ENCODE measurements around the gene TTC28.

DNA sequence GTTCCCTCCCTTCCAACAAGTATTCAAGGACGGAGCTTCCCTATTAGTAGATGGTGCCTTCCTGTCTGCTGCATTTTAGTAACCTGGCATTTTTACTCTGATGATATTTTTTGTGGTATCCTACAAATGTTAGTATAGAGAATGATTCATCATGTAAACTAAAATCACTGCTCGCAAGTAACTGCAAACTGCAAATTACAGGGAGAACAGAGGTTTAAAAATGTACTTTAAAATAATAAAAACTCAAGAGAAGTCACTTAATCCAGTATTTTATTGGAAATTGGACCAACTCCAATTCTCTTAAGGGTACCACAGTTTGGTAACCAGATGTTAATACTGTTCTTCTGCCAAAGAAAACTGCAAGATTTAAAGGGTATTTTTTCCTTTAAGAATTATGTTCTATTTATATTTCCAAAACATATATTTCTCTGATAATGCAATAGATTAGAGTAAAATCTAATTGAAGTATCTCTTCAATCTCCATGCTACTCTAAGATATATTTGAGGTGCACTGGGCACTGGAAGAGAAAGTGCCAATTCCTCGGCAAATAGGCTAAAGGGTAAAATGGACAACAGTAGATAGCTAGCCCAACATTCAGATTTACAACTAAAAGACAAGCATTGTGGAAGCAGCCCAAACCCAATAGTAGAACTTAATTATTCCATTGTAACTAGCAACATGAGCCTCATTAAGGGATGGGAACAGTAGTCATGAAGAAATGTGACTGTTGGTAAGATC is 298.0 kb downstream of the TTC28 start:
- no peak for TF ChIP-seq CTCF (IDR thresholded peaks at IDR 0.05)
- no peak for TF ChIP-seq POLR2A (IDR thresholded peaks at IDR 0.05)
